Stimulated activated CD8-positive, alpha-beta memory T cell treated with anti-CD3 and anti-CD28 coated beads, Interleukin-4, amount 100 ng/mL, for 48 hours (primary cell): ENCODE data around the gene GTF2H4.
A peak's percentile ranks its signal among the peaks of the same experiment; 100 is the strongest.

Experiments
- DNase-seq: peaks from one replicate; pipeline ENCODE4 v3.0.0-alpha.2; 2020

The GTF2H4 gene

GRCh38 chr6:30882759-30883684 is 25.0 kb upstream of the GTF2H4 start:
- no peak for DNase-seq

DNA sequence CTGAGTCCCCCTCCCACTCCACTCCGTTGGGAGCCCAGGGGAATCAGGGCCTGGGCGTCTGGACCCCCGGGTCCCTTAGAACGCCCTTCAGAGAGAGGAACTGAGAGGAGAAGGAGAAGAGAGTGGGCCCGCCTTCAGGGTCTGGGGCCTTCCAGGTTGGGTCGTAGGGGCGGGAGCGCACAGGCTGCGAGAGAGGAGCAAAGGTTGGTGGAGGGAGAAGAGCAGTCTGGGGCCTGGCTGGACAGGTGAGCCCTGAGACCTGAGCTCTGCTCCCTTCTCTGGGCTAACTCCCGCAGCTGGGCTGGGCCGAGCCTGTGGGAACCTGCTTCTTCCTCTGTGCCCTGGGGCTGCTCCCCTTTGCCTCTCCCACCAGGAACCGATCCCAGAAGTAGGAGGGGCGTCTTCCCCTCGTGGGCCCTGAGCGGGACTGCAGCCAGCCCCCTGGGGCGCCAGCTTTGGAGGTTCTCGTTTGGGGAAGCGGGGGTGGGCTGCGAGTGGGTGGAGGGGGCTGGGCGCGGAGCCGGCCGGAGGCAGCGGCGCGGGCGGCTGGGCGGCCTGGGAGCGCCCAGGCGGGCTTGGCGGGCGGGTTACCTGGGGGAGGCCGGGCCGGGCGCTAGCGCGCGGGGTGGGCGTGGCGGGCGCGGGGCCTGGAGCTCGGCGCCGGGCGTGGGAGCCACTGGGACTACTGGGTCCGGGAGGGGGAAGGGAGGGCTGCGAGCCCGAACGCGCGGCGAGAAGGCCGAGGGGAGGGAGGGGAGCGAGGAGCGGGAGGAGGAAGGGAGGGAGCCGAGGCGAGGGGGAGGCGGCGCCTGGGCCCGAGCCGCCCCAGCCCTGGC is 24.1 kb upstream of the GTF2H4 start, which contains the start of gene DDR1:
DDR1 (plus strand) TSS at position 835 of the 836 bp plus-strand sequence. CDS start 4,211 bp downstream, outside the sequence.
- DNase-seq = peak; percentile 63

- peak; percentile 67 for DNase-seq
Measured at GRCh38 chr6:30884521-30885480, 23.2 kb upstream of the GTF2H4 start.

GRCh38 chr6:30885481-30885998 is 22.5 kb upstream of the GTF2H4 start:
- DNase-seq = no peak

GRCh38 chr6:30885999-30886896 is 21.8 kb upstream of the GTF2H4 start:
- no peak for DNase-seq

- no peak for DNase-seq
Measured at GRCh38 chr6:30886897-30887255, 21.1 kb upstream of the GTF2H4 start.

DNA sequence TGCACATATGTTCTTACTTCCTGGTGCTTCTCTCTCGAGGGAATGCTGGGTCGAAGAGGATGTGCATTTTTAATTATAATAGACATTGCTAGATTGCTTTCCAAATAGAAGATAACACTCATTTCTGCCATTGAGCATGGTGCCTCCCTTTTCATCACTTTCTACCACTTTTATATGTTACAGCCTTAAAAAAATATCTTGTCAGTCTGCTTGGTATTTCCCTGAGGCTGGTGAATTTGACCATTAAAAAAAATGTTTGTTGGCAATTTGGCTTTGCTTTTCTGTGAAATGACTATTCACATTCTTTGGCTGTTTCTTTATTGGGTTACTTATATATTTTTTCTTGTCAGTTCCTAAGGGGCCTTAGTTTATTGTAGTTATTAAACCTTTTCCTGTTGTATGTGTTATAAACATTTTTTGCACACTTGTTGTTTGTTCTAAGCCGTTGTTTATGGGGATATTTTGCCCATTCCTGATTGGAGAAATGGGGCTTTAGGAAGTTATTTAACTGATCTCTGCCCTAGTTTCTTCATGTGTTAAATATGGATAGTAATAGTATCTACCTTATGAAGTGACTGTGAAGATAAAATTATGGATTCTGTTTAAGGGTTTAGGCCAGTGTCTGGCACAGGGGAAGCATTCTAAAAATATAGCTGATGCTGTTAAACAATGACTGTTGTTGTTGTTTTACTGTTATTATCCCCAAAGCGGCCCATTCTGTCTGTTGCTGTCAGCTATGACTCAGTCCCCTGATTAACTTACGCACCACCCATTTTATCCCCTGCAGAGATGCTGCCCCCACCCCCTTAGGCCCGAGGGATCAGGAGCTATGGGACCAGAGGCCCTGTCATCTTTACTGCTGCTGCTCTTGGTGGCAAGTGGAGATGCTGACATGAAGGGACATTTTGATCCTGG is 19.8 kb upstream of the GTF2H4 start:
- DNase-seq = no peak

DNA sequence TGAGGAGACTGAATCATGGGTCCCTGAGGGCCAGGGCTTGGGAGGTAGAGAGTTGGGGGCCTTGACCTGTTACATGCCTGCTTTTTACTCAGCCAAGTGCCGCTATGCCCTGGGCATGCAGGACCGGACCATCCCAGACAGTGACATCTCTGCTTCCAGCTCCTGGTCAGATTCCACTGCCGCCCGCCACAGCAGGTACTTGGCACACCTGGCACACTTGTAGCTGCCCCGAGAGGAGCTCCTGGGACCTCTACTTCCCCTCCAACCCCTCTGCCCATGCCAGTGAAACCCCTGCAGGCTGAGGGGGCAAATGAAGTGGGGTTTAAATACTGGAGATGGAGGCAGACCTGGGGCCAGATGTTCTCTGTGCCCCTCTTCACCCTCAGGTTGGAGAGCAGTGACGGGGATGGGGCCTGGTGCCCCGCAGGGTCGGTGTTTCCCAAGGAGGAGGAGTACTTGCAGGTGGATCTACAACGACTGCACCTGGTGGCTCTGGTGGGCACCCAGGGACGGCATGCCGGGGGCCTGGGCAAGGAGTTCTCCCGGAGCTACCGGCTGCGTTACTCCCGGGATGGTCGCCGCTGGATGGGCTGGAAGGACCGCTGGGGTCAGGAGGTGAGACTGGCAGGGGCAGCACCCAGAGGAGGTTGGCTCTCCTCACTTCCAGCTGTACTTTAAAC is 19.1 kb upstream of the GTF2H4 start:
- no peak for DNase-seq

GRCh38 chr6:30889496-30889885 is 18.5 kb upstream of the GTF2H4 start:
- DNase-seq = no peak

DNA sequence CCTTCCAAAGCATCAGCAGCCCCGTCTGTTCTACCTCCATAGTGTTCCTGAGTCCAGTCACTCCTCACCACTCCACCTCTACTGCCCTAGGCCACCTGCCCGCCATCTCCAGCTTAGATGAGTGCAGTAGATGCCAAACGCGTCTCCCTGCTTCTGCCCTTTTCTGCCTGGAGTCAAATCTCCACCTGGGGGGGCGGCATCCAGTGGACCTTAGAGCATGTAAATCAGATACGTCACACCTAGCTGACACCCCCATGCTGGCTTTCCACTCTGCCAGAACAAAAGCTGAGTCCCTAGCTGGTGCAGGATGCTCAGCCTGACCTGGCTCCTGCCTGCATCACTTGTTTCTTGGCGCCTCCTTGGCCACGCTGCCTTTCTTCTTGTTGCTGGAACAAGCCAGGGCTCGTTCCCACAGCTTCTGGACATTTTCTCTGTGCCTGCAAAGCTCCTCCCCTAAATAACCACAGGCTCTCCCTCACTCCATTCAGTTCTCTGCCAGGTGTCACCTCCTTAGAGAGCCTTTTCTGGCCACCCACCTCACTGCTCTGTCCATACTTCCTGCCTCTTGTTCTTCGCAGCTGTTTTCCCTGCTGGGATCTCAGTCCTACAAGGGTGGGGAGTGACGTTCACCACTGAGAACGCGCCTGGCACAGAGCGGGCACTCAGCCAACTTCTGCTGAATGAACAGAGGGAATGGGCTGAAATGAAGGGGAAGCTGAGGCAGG is 17.9 kb upstream of the GTF2H4 start:
- no peak for DNase-seq

GRCh38 chr6:30890646-30891449 is 17.2 kb upstream of the GTF2H4 start:
- no peak for DNase-seq

DNA sequence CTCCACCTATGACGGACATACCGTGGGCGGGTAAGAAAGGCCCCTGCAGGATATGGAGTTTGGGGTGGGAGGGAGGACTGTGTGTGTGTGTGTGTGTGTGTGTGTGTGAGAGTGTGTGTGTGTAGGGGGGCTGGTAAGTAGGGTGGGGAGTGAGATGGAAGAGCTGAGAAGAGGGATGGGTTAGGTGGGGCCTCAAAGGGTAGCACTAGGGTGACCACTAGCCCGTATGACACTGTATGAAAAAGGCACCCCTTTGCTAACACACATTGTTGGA is 16.6 kb upstream of the GTF2H4 start:
- DNase-seq = no peak

DNA sequence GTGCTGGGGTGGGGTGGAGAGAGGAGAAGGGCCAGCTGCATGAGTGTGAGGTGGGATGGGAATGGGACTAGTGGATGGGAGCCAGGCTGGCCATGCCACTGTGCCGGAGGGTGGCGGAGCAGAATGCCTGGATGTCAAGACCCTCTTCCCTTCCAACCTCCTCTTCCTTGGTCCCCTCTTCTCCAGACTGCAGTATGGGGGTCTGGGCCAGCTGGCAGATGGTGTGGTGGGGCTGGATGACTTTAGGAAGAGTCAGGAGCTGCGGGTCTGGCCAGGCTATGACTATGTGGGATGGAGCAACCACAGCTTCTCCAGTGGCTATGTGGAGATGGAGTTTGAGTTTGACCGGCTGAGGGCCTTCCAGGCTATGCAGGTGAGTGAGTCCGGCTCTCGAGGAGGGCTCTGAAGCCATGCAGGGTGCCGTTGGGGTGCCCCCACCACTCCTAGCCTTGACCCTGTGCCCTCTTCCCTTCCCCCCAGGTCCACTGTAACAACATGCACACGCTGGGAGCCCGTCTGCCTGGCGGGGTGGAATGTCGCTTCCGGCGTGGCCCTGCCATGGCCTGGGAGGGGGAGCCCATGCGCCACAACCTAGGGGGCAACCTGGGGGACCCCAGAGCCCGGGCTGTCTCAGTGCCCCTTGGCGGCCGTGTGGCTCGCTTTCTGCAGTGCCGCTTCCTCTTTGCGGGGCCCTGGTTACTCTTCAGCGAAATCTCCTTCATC is 16.0 kb upstream of the GTF2H4 start:
- DNase-seq = no peak

- no peak for DNase-seq
Measured at GRCh38 chr6:30893001-30893591, 14.9 kb upstream of the GTF2H4 start.

GRCh38 chr6:30893666-30894065 is 14.3 kb upstream of the GTF2H4 start:
- DNase-seq = no peak

DNA sequence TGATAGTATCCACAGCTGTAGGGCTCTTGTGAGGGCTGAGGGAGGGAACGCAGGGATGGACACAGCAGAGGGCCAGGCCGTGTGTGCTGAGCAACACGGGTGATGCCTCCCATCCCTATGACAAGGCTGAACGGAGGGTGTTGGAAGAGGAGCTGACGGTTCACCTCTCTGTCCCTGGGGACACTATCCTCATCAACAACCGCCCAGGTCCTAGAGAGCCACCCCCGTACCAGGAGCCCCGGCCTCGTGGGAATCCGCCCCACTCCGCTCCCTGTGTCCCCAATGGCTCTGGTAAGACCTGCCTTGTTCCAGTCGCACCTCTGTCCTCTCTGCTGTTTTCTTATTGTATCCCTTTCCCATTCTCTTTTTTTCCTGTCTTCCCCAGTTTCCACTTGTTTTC is 13.6 kb upstream of the GTF2H4 start:
- no peak for DNase-seq

- DNase-seq = no peak
Measured at GRCh38 chr6:30894935-30895334, 13.1 kb upstream of the GTF2H4 start.
